B cell (primary cell): ENCODE data around the gene IFNW1. TPM values are rescaled to one million over a fixed set of nuclear protein-coding genes. Genes with fewer than 3 reads are reported as not detected.

Experiments used
- ATAC-seq: fragments of 200-7000 bp; cut with Tn5 transposase; one replicate; pipeline ENCODE4 v1.10.0; 2021; ENCODE audit warnings: low read depth, mild to moderate bottlenecking, moderate number of reproducible peaks, moderate library complexity
- CTCF ChIA-PET: fragments of 350-600 bp; sonication (Branson Sonifier 250); formaldehyde crosslinking; loops from one replicate; lab custom pipeline; 2021; ENCODE audit warnings: antibody characterized with exemption, inconsistent platforms; lab: Charles Lee
- POLR2A ChIA-PET: fragments of 350-600 bp; sonication (Branson Sonifier 250); formaldehyde crosslinking; loops from one replicate; lab custom pipeline; 2021; ENCODE audit warnings: antibody characterized with exemption; lab: Charles Lee
- DNase-seq: peaks from one replicate; pipeline ENCODE4 v3.0.0; 2013
- H2AFZ ChIP-seq: 2 replicates; pipeline ENCODE4 v1.6.1; 2012; ENCODE audit warnings: mild to moderate bottlenecking, low read depth, low read length; ENCODE audit not compliant: insufficient read depth, poor library complexity, severe bottlenecking
- H3K27ac ChIP-seq, 2 donors: 1 replicate in 1 of 2; 2 replicates in 1 of 2; pipeline ENCODE4 v1.5.1; 2012 to 2013; ENCODE audit warnings: low read length in 2 of 2, mild to moderate bottlenecking in 2 of 2, moderate library complexity in 1 of 2
- H3K27me3 ChIP-seq, 4 experiments: fragments of 200-600 bp in 1 of 4; sonication (generic) in 1 of 4; replicated peaks in 1 of 4; 1 replicate in 2 of 4; 2 replicates in 2 of 4; pipeline versions ENCODE4 v1.6.1 to v1.7.0; 2013 to 2016; ENCODE audit warnings: low read length in 3 of 4, mild to moderate bottlenecking in 2 of 4, mixed read lengths in 1 of 4, moderate library complexity in 1 of 4; ENCODE audit not compliant: insufficient read depth in 4 of 4, control insufficient read depth in 3 of 4; ENCODE audit errors: control extremely low read depth in 1 of 4
- H3K36me3 ChIP-seq, 2 experiments: replicated peaks in 1 of 2; 1 replicate in 1 of 2; 2 replicates in 1 of 2; pipeline versions ENCODE4 v1.6.1 to v1.7.1; 2013; ENCODE audit warnings: low read length in 1 of 2; ENCODE audit not compliant: insufficient read depth in 2 of 2, control insufficient read depth in 1 of 2; ENCODE audit errors: control extremely low read depth in 1 of 2, extremely low read depth in 1 of 2
- H3K4me1 ChIP-seq, 2 donors: fragments of 200-600 bp in 1 of 2; sonication (generic) in 1 of 2; 1 replicate in 1 of 2; 2 replicates in 1 of 2; pipeline versions ENCODE4 v1.5.1 to v1.6.1; 2013 to 2017; ENCODE audit warnings: low read length in 2 of 2; ENCODE audit not compliant: control insufficient read depth in 2 of 2, insufficient read depth in 2 of 2
- H3K4me2 ChIP-seq: replicated peaks from 2 replicates; pipeline ENCODE3; 2012; ENCODE audit warnings: mild to moderate bottlenecking, low read depth, low read length; ENCODE audit not compliant: poor library complexity, severe bottlenecking
- H3K4me3 ChIP-seq, 5 experiments: fragments of 200-600 bp in 1 of 5; sonication (generic) in 1 of 5; 1 replicate in 3 of 5; 2 replicates in 2 of 5; pipeline versions ENCODE4 v1.5.1 to v1.7.0; 2011 to 2016; ENCODE audit warnings: low read length in 4 of 5, mild to moderate bottlenecking in 4 of 5, low read depth in 2 of 5, control low read depth in 1 of 5, moderate library complexity in 1 of 5; ENCODE audit not compliant: insufficient read depth in 1 of 5; ENCODE audit errors: control extremely low read depth in 1 of 5, extremely low read depth in 1 of 5
- H3K79me2 ChIP-seq: fragments of 200-600 bp; sonication (generic); one replicate; pipeline ENCODE4 v1.6.0; 2016; ENCODE audit warnings: low read length; ENCODE audit not compliant: control insufficient read depth, insufficient read depth
- H3K9ac ChIP-seq: fragments of 200-600 bp; sonication (generic); 2 replicates; pipeline ENCODE4 v1.6.1; 2017; ENCODE audit warnings: mild to moderate bottlenecking, low read length, moderate library complexity
- H3K9me3 ChIP-seq, 3 donors: one replicate each; pipeline versions ENCODE4 v1.6.1 to v1.7.1; 2013; ENCODE audit warnings: low read length in 2 of 3; ENCODE audit not compliant: control insufficient read depth in 2 of 3, insufficient read depth in 1 of 3; ENCODE audit errors: control extremely low read depth in 1 of 3
- H4K20me1 ChIP-seq: 2 replicates; pipeline ENCODE4 v1.6.0; 2012; ENCODE audit warnings: mild to moderate bottlenecking, low read length; ENCODE audit not compliant: insufficient read depth, control insufficient read depth, poor library complexity, severe bottlenecking
- H3K27ac Mint-ChIP-seq: one replicate; pipeline ENCODE4 v1.8.0; 2021; ENCODE audit warnings: mixed read lengths
- H3K27me3 Mint-ChIP-seq: one replicate; pipeline ENCODE4 v1.8.0; 2021; ENCODE audit warnings: mixed read lengths
- H3K4me1 Mint-ChIP-seq: one replicate; pipeline ENCODE4 v1.8.0; 2021; ENCODE audit warnings: mixed read lengths
- H3K4me3 Mint-ChIP-seq: one replicate; pipeline ENCODE4 v1.8.0; 2021; ENCODE audit warnings: mixed read lengths
- H3K9me3 Mint-ChIP-seq: one replicate; pipeline ENCODE4 v1.8.0; 2022; ENCODE audit warnings: mixed read lengths; ENCODE audit not compliant: insufficient read depth
- EZH2 ChIP-seq: IDR thresholded peaks from 2 replicates; pipeline ENCODE4 v1.6.1; 2012; ENCODE audit warnings: borderline replicate concordance, low read depth, mild to moderate bottlenecking, moderate library complexity, low read length; ENCODE audit not compliant: insufficient read depth, poor library complexity, severe bottlenecking
- WGBS: methylation state at CpG from one replicate; pipeline ENCODE4 v1.1.5; 2013; ENCODE audit warnings: missing lambda C conversion rate; ENCODE audit not compliant: insufficient coverage; 5-methylcytosine and 5-hydroxymethylcytosine counted together
- intact Hi-C: fragments of 100-400 bp; cut with micrococcal nuclease; formaldehyde crosslinking; loops from one replicate; pipeline ENCODE4 v1.10.0; 2022
- polyA plus RNA-seq: library from polyadenylated mRNA; depleted of rRNA; stranded (reverse); fragments of >200 nt; gene quantifications from 2 replicates; pipeline ENCODE4 v1.2.3, GENCODE V29; 2012
- total RNA-seq, 2 donors: library from RNA; stranded (reverse); fragments of 120-200 nt in 1 of 2; gene quantifications; 1 replicate in 1 of 2; 2 replicates in 1 of 2; pipeline versions ENCODE4 v1.2.3 to v1.2.4, GENCODE V29; 2013 to 2022
- TF ChIP-seq, protein P1 (sequence below): fragments of 200-600 bp; IDR thresholded peaks from one replicate; pipeline ENCODE4 v1.8.0; 2022; ENCODE audit warnings: antibody characterized with exemption, mild to moderate bottlenecking

The IFNW1 gene
- total and polyA plus RNA-seq, 2 donors (not counting 1 experiment from before 2014, with no cell fraction given), result not detected

DNA sequence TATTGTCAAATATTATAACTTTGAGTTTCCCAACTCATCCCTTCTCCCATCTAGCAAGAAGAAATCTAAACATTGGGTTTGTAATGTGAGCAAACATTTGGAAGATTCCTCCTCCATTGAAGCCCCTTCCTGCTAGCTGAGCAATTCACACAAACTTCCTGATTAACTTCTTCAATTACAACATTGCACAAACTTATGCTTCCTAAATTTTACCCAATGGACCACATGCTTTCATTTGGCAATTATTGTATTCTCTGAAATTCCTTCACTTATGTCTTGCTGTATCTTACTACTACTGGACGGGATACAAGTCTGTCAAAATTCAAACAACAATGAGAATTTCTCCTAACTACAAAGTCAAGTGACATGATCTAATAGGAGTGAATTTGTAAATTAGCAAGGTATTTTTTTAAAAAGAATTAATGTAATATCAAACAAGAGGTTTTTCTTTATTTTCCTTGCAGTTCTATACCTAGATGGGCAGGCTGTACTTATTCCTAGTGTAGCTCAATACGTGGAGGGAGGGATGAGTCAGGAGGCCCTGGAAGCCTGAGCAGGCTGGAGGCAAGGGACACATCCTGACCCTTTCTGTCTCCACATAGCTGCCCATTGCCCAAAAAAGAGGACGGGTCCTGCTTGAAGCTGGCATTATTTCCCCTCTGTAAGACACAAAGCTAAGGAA lies 11.8 kb upstream of the IFNW1 start:
- H3K36me3 ChIP-seq, result no peaks in the 10 kb centered on the region
- H3K4me2 ChIP-seq, result no peak overlapping the region
- POLR2A ChIA-PET, result no interaction called here
- ATAC-seq (no peak), DNase-seq (no peak)
- Mint-ChIP-seq H3K4me1 (no peaks in the 10 kb centered on the region), H3K4me3 (no peak overlapping the region), H3K9me3 (no peaks in the 10 kb centered on the region), H3K27ac (no peak overlapping the region), H3K27me3 (peaks cover 21% of the 10 kb centered on the region)
- H3K27me3 ChIP-seq, result peaks cover 0 to 3% (median 0%) of the 10 kb centered on the region in 4 experiments
- CTCF ChIA-PET, result interaction anchor here (0.6 kb wide), 1 partner anchor 165 kb away, joined by 3 read pairs; no protein-coding TSS in a partner anchor
- H3K27ac ChIP-seq, result no peak overlapping the region
- H2AFZ ChIP-seq, result no peak overlapping the region
- TF ChIP-seq EZH2, result no peak
- TF ChIP-seq, protein P1, sequence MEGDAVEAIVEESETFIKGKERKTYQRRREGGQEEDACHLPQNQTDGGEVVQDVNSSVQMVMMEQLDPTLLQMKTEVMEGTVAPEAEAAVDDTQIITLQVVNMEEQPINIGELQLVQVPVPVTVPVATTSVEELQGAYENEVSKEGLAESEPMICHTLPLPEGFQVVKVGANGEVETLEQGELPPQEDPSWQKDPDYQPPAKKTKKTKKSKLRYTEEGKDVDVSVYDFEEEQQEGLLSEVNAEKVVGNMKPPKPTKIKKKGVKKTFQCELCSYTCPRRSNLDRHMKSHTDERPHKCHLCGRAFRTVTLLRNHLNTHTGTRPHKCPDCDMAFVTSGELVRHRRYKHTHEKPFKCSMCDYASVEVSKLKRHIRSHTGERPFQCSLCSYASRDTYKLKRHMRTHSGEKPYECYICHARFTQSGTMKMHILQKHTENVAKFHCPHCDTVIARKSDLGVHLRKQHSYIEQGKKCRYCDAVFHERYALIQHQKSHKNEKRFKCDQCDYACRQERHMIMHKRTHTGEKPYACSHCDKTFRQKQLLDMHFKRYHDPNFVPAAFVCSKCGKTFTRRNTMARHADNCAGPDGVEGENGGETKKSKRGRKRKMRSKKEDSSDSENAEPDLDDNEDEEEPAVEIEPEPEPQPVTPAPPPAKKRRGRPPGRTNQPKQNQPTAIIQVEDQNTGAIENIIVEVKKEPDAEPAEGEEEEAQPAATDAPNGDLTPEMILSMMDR, result no peak
- H4K20me1 ChIP-seq, result no peaks in the 10 kb centered on the region
- no peaks in the 10 kb centered on the region for H3K79me2 ChIP-seq
- no peak overlapping the region for H3K9ac ChIP-seq
- H3K4me1 ChIP-seq, result no peaks in the 10 kb centered on the region
- intact Hi-C loops, result no loop called here
- peaks cover 0 to 9% (median 5%) of the 10 kb centered on the region in 3 donors for H3K9me3 ChIP-seq
- no peak overlapping the region for H3K4me3 ChIP-seq
- 20% methylated on average over 1 of the region's 3 CpGs for WGBS

DNA sequence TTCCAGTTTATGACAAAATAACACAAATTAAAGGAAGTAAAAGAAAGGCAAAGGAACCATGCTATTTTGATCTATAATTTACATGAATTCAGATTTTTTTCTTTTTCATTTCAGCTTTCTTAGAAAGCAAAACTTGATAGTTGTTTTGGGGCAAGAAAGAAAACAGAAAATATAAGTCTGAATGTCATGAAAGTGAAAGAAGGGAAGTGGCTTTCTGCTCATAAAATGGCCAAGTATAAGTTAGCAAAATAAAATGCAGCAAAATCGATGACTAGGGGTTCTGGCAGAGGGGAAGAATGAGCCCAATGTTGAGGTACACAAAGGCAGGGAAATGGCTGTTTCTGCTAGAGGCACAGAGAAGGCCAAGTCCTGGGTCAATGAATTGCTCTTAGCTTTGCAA lies 3.0 kb upstream of the IFNW1 start:
- Histone ChIP-seq H3K27ac (peak overlapping the region in 1 of 2 donors; percentile 22), H3K4me2 (peak overlapping the region; percentile 46), H3K4me3 (no peak overlapping the region), H3K36me3 (no peaks in the 10 kb centered on the region), H3K79me2 (no peaks in the 10 kb centered on the region), H3K9me3 (peaks cover 0 to 5% (median 5%) of the 10 kb centered on the region in 3 donors), H3K27me3 (no peaks in the 10 kb centered on the region), H4K20me1 (no peaks in the 10 kb centered on the region), H2AFZ (peak overlapping the region; percentile 55), H3K9ac (no peak overlapping the region), H3K4me1 (peaks cover 5 to 14% of the 10 kb centered on the region in 2 donors)
- no peak overlapping the region for H3K27ac Mint-ChIP-seq
- POLR2A ChIA-PET, result no interaction called here
- H3K9me3 Mint-ChIP-seq, result no peaks in the 10 kb centered on the region
- peaks cover 22% of the 10 kb centered on the region for H3K4me1 Mint-ChIP-seq
- peak overlapping the region; percentile 21 for H3K4me3 Mint-ChIP-seq
- no peak for TF ChIP-seq EZH2
- TF ChIP-seq, protein P1, result no peak
- H3K27me3 Mint-ChIP-seq, result peaks cover 4% of the 10 kb centered on the region
- ATAC-seq (no peak), DNase-seq (peak; percentile 7)
- 7% methylated on average over 1 of the region's 1 CpG for WGBS
- CTCF ChIA-PET, result no interaction called here
- intact Hi-C loops, result no loop called here
